OCI-M1 (cell line): ENCODE data around the gene SMC3.

ENCODE experiments used
- DNase-seq: peaks from one replicate; lab custom pipeline; 2025; lab: John Stamatoyannopoulos, UW

SMC3 gene

GRCh38 chr10:110546077-110546476, 21.4 kb upstream of the SMC3 start:
- no peak for DNase-seq

GRCh38 chr10:110546499-110547110, 20.9 kb upstream of the SMC3 start:
- DNase-seq: no peak

- peak; percentile 80 for DNase-seq
These were observed 20.2 kb upstream of the SMC3 start for GRCh38 chr10:110547139-110547761.

GRCh38 chr10:110548002-110548401, 19.5 kb upstream of the SMC3 start:
- no peak for DNase-seq

- no peak for DNase-seq
These were observed 18.3 kb upstream of the SMC3 start for GRCh38 chr10:110549211-110549610.

GRCh38 chr10:110553905-110554304, 13.6 kb upstream of the SMC3 start:
- no peak for DNase-seq

GRCh38 chr10:110556296-110556695, 11.2 kb upstream of the SMC3 start:
- DNase-seq: no peak

- DNase-seq: peak; percentile 83
These were observed 10.4 kb upstream of the SMC3 start for GRCh38 chr10:110556969-110557601.

- DNase-seq: no peak
These were observed 9.5 kb upstream of the SMC3 start for GRCh38 chr10:110558041-110558440.

- DNase-seq: no peak
These were observed 7.5 kb upstream of the SMC3 start for GRCh38 chr10:110560012-110560411.

GRCh38 chr10:110561292-110561691, 6.2 kb upstream of the SMC3 start:
- no peak for DNase-seq

- peak; percentile 43 for DNase-seq
These were observed 5.1 kb upstream of the SMC3 start for GRCh38 chr10:110562348-110562747.

GRCh38 chr10:110563132-110563531, 4.4 kb upstream of the SMC3 start:
- DNase-seq: no peak

GRCh38 chr10:110566472-110567200, 859 bp upstream of the SMC3 start:
- no peak for DNase-seq

GRCh38 chr10:110568055-110568735, 700 bp downstream of the SMC3 start:
- DNase-seq: peak; percentile 66

GRCh38 chr10:110569122-110569521, 1.6 kb downstream of the SMC3 start:
- no peak for DNase-seq

GRCh38 chr10:110569736-110570135, 2.2 kb downstream of the SMC3 start:
- DNase-seq: no peak

GRCh38 chr10:110571093-110571743, 3.7 kb downstream of the SMC3 start:
- no peak for DNase-seq

- DNase-seq: no peak
These were observed 5.4 kb downstream of the SMC3 start for GRCh38 chr10:110572862-110573261.

- DNase-seq: no peak
These were observed 6.9 kb downstream of the SMC3 start for GRCh38 chr10:110574420-110574819.

GRCh38 chr10:110576220-110576619, 8.7 kb downstream of the SMC3 start:
- no peak for DNase-seq

- no peak for DNase-seq
These were observed 9.6 kb downstream of the SMC3 start for GRCh38 chr10:110577056-110577455.
